ENCODE results near the gene TSPAN6. TPM values are rescaled to one million over a fixed set of nuclear protein-coding genes. Genes with fewer than 3 reads are reported as not detected.

The TSPAN6 gene
- total and polyA plus RNA-seq, 2 of the 4 experiments (the other 2 are of a cell fraction): 16.1 to 20.1 TPM

- Histone ChIP-seq H3K4me3 (ENCODE audit: insufficient read depth, low read depth, low read length) (no peak overlapping the region), H3K23ac (ENCODE audit: low read depth, low read length) (no peak overlapping the region), H4K5ac (ENCODE audit: low read depth, low read length) (no peak overlapping the region), H3K79me1 (ENCODE audit: low read depth in 1 of 2, low read length in 2 of 2) (no peaks in the 10 kb centered on the region), H3K14ac (replicated peaks; ENCODE audit: low read depth, low read length) (no peak overlapping the region), H3K36me3 (ENCODE audit: control insufficient read depth, insufficient read depth, low read length) (no peaks in the 10 kb centered on the region), H4K91ac (ENCODE audit: insufficient read depth, low read depth, low read length) (no peak overlapping the region), H4K8ac (ENCODE audit: low read depth in 2 of 2, low read length in 2 of 2) (no peak overlapping the region), H2AFZ (replicated peaks; ENCODE audit: low read length, poor library complexity) (no peak overlapping the region), H3K56ac (ENCODE audit: extremely low read depth, insufficient read depth, low read length) (no peak overlapping the region), H3K9ac (ENCODE audit: low read depth, low read length) (no peak overlapping the region), H4K20me1 (ENCODE audit: insufficient read depth, low read length) (no peaks in the 10 kb centered on the region), H3K9me1 (ENCODE audit: insufficient read depth, low read length) (no peaks in the 10 kb centered on the region), H3K18ac (ENCODE audit: low read depth, low read length) (no peak overlapping the region), H2BK5ac (ENCODE audit: low read depth, low read length, poor library complexity, severe bottlenecking) (no peak overlapping the region), H3K27me3 (ENCODE audit: control insufficient read depth, insufficient read depth, low read length) (no peaks in the 10 kb centered on the region; the same call in 1 of the 2 replicates), H3K27ac (ENCODE audit: insufficient read depth, low read length) (no peak overlapping the region), H2BK15ac (ENCODE audit: low read depth, low read length) (no peak overlapping the region), H2BK20ac (ENCODE audit: low read depth, low read length) (no peak overlapping the region), H3K4ac (ENCODE audit: low read depth, low read length) (no peak overlapping the region), H3K9me3 (ENCODE audit: control insufficient read depth, insufficient read depth, low read length) (no peaks in the 10 kb centered on the region), H2BK120ac (ENCODE audit: low read depth, low read length) (no peak overlapping the region; the same call in 1 of the 2 replicates), H3K4me1 (ENCODE audit: control insufficient read depth, insufficient read depth, low read length) (peaks cover 2% of the 10 kb centered on the region), H3K4me2 (ENCODE audit: low read depth, low read length) (no peak overlapping the region), H2AK5ac (ENCODE audit: low read depth, low read length) (no peak overlapping the region), H2AK9ac (replicated peaks; ENCODE audit: low read depth, low read length, poor library complexity) (no peak overlapping the region)
- in situ Hi-C loops (cut with MboI; ENCODE audit: low sequenced_read_pairs) (no loop called here), dilution Hi-C loops (cut with HindIII; ENCODE audit: low sequenced_read_pairs, unreplicated experiment) (no loop called here), intact Hi-C loops (cut with micrococcal nuclease) (loop anchor here (10.0 kb wide), 1 partner anchor 604 kb away; no protein-coding TSS in a partner anchor)
- no peak for TF ChIP-seq CEBPB (IDR thresholded peaks at IDR 0.05; ENCODE audit: low read depth, low read length)
- no peak for TF ChIP-seq MAZ (IDR thresholded peaks at IDR 0.05; ENCODE audit: borderline replicate concordance, low read depth, low read length)
- no peak for TF ChIP-seq RAD21 (IDR thresholded peaks at IDR 0.05; ENCODE audit: low read length)
- TF ChIP-seq NFE2L2 (IDR thresholded peaks at IDR 0.05; ENCODE audit: low read depth, low read length): no peak
- no peak for TF ChIP-seq MAFK (IDR thresholded peaks at IDR 0.05; ENCODE audit: low read depth, low read length)
- TF ChIP-seq USF2 (IDR thresholded peaks at IDR 0.05; ENCODE audit: low read depth, low read length): no peak
- no peak for TF ChIP-seq BHLHE40 (IDR thresholded peaks at IDR 0.05; ENCODE audit: low read depth, low read length)
- no peak for TF ChIP-seq RFX5 (IDR thresholded peaks at IDR 0.05; ENCODE audit: low read depth, low read length)
- TF ChIP-seq, protein P1, sequence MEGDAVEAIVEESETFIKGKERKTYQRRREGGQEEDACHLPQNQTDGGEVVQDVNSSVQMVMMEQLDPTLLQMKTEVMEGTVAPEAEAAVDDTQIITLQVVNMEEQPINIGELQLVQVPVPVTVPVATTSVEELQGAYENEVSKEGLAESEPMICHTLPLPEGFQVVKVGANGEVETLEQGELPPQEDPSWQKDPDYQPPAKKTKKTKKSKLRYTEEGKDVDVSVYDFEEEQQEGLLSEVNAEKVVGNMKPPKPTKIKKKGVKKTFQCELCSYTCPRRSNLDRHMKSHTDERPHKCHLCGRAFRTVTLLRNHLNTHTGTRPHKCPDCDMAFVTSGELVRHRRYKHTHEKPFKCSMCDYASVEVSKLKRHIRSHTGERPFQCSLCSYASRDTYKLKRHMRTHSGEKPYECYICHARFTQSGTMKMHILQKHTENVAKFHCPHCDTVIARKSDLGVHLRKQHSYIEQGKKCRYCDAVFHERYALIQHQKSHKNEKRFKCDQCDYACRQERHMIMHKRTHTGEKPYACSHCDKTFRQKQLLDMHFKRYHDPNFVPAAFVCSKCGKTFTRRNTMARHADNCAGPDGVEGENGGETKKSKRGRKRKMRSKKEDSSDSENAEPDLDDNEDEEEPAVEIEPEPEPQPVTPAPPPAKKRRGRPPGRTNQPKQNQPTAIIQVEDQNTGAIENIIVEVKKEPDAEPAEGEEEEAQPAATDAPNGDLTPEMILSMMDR (conservative IDR thresholded peaks at IDR 0.05; ENCODE audit: low read depth, low read length): no peak
- TF ChIP-seq POLR2A (IDR thresholded peaks at IDR 0.05; ENCODE audit: low read depth, low read length): no peak
- no peak for TF ChIP-seq FOS (IDR thresholded peaks at IDR 0.05; ENCODE audit: low read depth, low read length)
- TF ChIP-seq CHD1 (IDR thresholded peaks at IDR 0.05; ENCODE audit: low read depth, low read length): no peak
- TF ChIP-seq SMC3 (IDR thresholded peaks at IDR 0.05; ENCODE audit: low read depth, low read length): no peak
- no peak for TF ChIP-seq RCOR1 (IDR thresholded peaks at IDR 0.05; ENCODE audit: insufficient replicate concordance, low read length)
- TF ChIP-seq MXI1 (IDR thresholded peaks at IDR 0.05; ENCODE audit: borderline replicate concordance, low read depth, low read length): no peak
- ChIA-PET POLR2A (ENCODE audit: unreplicated experiment) (no interaction called here), CTCF (interaction anchor here (1.1 kb wide), 1 partner anchor 10 kb away, joined by 5 read pairs; no protein-coding TSS in a partner anchor)
- WGBS, 2 experiments (ENCODE audit: extremely low coverage in 2 of 2, insufficient read length in 1 of 2): no CpG with 5 or more reads among the region's 2 CpGs
- no TSS peak for BruUV-seq (replicated peaks)
- DNase-seq (no peak), ATAC-seq (ENCODE audit: low read depth) (no peak)
Measured at GRCh38 chrX:100680756-100681155, 44.1 kb upstream of the TSPAN6 start.

Data from IMR-90 (cell line).